Measurements from ENCODE around the gene DENND1A. TPM values are rescaled to one million over a fixed set of nuclear protein-coding genes. Genes with fewer than 3 reads are reported as not detected.

DENND1A gene
- total RNA-seq, 1 experiment from 2014 or later: 13.0 TPM

DNA sequence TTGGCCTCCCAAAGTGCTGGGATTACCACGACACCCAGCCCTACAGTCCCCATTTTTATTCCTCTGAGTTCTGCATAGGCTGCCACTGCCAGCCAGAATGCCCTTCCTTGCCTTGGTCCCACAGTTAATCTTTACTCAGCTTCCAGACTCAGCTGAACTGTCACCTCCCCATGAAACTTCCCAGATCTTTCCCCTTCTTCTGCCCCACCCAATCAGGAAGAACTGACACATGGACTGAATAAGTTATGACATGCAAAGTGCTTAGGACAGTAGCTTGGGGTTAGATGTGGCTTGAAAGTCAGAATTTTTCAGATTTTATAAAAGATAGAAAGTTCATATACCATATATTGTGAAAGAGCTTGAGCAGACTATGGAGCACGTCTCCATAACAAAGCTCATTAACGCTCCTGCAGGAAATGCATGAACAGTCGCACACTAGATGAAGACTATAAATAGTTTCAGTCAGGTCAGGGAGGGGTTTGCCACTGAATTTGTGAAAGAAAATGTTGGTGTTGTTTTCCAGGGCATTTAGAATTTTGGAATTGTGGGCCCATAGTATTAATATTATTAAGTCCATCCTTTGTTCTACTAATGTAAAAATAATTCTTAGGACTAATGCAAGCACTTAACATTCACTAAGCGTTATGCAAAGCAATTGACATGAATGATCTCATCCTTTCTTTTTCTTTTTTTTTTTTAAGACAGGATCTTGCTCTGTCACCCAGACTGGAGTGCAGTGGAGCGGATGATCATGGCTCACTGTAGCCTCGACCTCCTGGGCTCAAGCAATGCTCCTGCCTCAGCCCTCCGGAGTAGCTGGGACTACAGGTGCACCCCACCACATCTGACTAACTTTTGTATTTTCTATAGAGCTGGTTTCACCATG, 36.1 kb upstream of the DENND1A start:
- H3K36me3 Mint-ChIP-seq (ENCODE audit: insufficient read depth, unreplicated experiment): no peaks in the 10 kb centered on the region
- H3K9me3 Mint-ChIP-seq (ENCODE audit: low read depth, unreplicated experiment): no peaks in the 10 kb centered on the region
- CTCF ChIA-PET: no interaction called here
- no peak overlapping the region for H3K27ac Mint-ChIP-seq (ENCODE audit: unreplicated experiment)
- intact Hi-C loops (cut with micrococcal nuclease; ENCODE audit: unreplicated experiment): no loop called here
- DNase-seq: no peak
- TF ChIP-seq, protein P1, sequence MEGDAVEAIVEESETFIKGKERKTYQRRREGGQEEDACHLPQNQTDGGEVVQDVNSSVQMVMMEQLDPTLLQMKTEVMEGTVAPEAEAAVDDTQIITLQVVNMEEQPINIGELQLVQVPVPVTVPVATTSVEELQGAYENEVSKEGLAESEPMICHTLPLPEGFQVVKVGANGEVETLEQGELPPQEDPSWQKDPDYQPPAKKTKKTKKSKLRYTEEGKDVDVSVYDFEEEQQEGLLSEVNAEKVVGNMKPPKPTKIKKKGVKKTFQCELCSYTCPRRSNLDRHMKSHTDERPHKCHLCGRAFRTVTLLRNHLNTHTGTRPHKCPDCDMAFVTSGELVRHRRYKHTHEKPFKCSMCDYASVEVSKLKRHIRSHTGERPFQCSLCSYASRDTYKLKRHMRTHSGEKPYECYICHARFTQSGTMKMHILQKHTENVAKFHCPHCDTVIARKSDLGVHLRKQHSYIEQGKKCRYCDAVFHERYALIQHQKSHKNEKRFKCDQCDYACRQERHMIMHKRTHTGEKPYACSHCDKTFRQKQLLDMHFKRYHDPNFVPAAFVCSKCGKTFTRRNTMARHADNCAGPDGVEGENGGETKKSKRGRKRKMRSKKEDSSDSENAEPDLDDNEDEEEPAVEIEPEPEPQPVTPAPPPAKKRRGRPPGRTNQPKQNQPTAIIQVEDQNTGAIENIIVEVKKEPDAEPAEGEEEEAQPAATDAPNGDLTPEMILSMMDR (IDR thresholded peaks at IDR 0.05; ENCODE audit: unreplicated experiment): no peak
- H3K27me3 Mint-ChIP-seq (ENCODE audit: unreplicated experiment): peaks cover 45% of the 10 kb centered on the region
- no peaks in the 10 kb centered on the region for H3K4me1 Mint-ChIP-seq (ENCODE audit: low read depth, unreplicated experiment)
- BruUV-seq (replicated peaks): no TSS peak
- H3K4me3 Mint-ChIP-seq (ENCODE audit: low read depth, unreplicated experiment): no peak overlapping the region

DNA sequence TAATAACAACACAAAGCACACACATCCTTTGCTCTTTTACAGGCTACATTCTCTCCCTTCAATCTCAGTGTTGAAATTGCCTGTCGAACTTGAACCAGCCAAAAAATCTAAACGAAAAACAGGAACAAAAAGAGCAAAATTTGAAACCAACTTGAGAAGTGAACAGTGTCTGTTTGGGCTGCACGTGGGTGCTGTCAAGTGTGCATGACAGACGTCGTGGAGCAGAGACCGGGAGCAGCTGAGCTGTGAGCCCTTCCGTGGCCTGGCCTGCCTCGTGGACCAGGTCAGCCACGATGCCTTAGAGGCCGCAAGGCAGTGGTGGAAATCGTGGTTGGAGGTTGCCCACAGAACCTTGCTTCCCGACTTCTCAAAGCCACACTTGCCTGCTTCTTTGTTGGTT, 34.8 kb upstream of the DENND1A start:
- intact Hi-C loops (cut with micrococcal nuclease; ENCODE audit: unreplicated experiment): no loop called here
- Mint-ChIP-seq H3K4me3 (ENCODE audit: low read depth, unreplicated experiment) (no peak overlapping the region), H3K4me1 (ENCODE audit: low read depth, unreplicated experiment) (no peaks in the 10 kb centered on the region), H3K27me3 (ENCODE audit: unreplicated experiment) (peaks cover 57% of the 10 kb centered on the region), H3K27ac (ENCODE audit: unreplicated experiment) (no peak overlapping the region), H3K36me3 (ENCODE audit: insufficient read depth, unreplicated experiment) (no peaks in the 10 kb centered on the region), H3K9me3 (ENCODE audit: low read depth, unreplicated experiment) (no peaks in the 10 kb centered on the region)
- no TSS peak for BruUV-seq (replicated peaks)
- TF ChIP-seq, protein P1 (IDR thresholded peaks at IDR 0.05; ENCODE audit: unreplicated experiment): no peak
- no peak for DNase-seq
- CTCF ChIA-PET: no interaction called here

DNA sequence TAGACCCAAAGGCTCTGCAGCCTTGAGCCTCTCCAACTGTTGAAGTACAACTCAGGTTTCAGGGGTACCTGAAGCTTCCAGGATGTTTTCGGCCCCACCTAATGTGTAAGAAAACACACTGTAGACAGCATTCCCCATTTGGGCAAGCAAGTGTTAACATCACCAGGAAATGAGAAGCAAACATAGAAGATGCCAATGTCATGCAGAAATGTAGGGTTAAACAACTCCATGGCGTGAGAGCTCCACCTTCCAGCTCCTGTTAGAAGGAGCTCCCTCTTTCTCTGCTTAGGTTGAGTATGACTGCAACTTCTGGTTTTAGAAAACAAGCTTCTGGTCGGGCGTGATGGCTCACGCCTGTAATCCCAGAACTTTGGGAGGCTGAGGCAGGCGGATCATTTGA, 31.0 kb upstream of the DENND1A start:
- DNase-seq: no peak
- CTCF ChIA-PET: no interaction called here
- Mint-ChIP-seq H3K9me3 (ENCODE audit: low read depth, unreplicated experiment) (no peaks in the 10 kb centered on the region), H3K27ac (ENCODE audit: unreplicated experiment) (no peak overlapping the region), H3K4me3 (ENCODE audit: low read depth, unreplicated experiment) (no peak overlapping the region), H3K36me3 (ENCODE audit: insufficient read depth, unreplicated experiment) (no peaks in the 10 kb centered on the region), H3K27me3 (ENCODE audit: unreplicated experiment) (peaks cover 59% of the 10 kb centered on the region), H3K4me1 (ENCODE audit: low read depth, unreplicated experiment) (no peaks in the 10 kb centered on the region)
- intact Hi-C loops (cut with micrococcal nuclease; ENCODE audit: unreplicated experiment): no loop called here
- no TSS peak for BruUV-seq (replicated peaks)
- TF ChIP-seq, protein P1 (IDR thresholded peaks at IDR 0.05; ENCODE audit: unreplicated experiment): no peak

DNA sequence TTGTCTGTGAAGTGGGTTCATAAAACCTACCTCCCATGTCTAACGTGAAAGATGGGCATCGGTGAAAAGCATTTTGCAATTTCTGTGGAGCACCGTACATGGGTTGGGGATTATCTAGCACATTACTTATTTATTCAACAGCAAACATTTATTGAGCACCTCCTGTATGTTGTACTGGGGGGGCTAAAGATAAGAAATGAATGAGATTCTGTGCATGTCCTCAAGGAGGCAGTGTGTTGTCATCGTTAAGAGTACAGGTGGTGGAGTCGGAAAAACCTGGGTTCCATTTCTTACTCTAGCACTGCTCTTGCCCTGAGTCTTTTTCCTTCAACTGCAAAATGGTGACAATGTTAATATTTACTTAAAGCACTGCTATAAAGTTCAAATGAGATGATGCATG, 30.4 kb upstream of the DENND1A start:
- Mint-ChIP-seq H3K27ac (ENCODE audit: unreplicated experiment) (no peak overlapping the region), H3K27me3 (ENCODE audit: unreplicated experiment) (peaks cover 53% of the 10 kb centered on the region), H3K4me1 (ENCODE audit: low read depth, unreplicated experiment) (no peaks in the 10 kb centered on the region), H3K9me3 (ENCODE audit: low read depth, unreplicated experiment) (no peaks in the 10 kb centered on the region), H3K36me3 (ENCODE audit: insufficient read depth, unreplicated experiment) (no peaks in the 10 kb centered on the region), H3K4me3 (ENCODE audit: low read depth, unreplicated experiment) (no peak overlapping the region)
- CTCF ChIA-PET: no interaction called here
- DNase-seq: no peak
- TF ChIP-seq, protein P1 (IDR thresholded peaks at IDR 0.05; ENCODE audit: unreplicated experiment): no peak
- BruUV-seq (replicated peaks): no TSS peak
- intact Hi-C loops (cut with micrococcal nuclease; ENCODE audit: unreplicated experiment): no loop called here

All from Calu3 (cell line).